ENCODE results near the gene LIN7C. TPM values are rescaled to one million over a fixed set of nuclear protein-coding genes. Genes with fewer than 3 reads are reported as not detected.

Gene LIN7C
- total and polyA plus RNA-seq, 12 donors = 7.2 to 53.4 (median 33.6) TPM

DNA sequence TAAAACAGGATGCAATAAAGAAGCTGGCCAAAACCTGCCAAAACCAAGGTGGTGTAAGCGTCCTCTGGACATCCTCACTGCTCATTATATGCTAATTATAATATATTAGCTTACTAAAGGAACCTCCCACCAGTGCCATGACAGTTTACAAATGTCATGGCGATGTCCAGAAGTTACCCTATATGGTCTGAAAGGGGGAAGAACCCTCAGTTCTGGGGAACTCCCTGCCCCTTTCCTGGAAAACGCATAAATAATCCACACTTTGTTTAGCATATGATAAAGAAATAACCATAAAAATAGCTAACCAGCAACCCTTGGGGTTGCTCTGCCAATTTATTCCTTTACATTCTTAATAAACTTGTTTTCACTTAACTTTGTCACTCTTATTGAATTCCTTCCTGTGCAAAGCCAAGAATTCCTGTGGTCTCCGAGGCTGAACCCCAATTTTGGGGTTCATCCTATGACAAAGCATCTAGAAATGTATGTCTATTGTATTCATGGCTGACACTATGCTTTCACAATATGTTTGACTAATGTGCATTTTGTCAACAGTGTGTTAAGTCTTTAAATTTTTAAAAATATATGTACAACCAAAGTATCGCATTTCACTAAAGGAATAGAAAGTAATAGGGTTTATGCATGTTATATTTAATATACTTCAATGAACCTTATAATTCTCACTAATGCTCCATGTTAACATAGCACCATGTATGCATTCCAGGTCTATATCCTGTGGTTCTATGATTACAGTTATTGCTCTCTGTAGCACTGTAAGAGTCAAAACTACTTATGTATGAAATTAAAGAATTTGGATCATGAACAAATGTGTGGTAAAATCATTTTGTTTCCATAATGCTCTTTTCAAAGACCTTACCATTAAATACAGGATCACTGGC, 59.0 kb downstream of the LIN7C start:
- Histone ChIP-seq H3K9me3 (replicated peaks in 1 of 3) (no peaks in the 10 kb centered on the region), H3K4me3 (no peak overlapping the region), H3K27ac (no peak overlapping the region), H3K27me3 (no peaks in the 10 kb centered on the region), H3K4me1 (replicated peaks in 1 of 2) (peaks cover 0 to 14% of the 10 kb centered on the region in 2 donors), H3K36me3 (replicated peaks in 1 of 2) (no peaks in the 10 kb centered on the region)
- TF ChIP-seq CTCF (IDR thresholded peaks at IDR 0.05) = no peak
- TF ChIP-seq POLR2A (IDR thresholded peaks at IDR 0.05) = no peak
- intact Hi-C loops (cut with DNase I) = no loop called here
- 85 to 96% (median 91%) methylated on average over 5 of the region's 5 CpGs for WGBS, 4 donors
- DNase-seq = no peak

DNA sequence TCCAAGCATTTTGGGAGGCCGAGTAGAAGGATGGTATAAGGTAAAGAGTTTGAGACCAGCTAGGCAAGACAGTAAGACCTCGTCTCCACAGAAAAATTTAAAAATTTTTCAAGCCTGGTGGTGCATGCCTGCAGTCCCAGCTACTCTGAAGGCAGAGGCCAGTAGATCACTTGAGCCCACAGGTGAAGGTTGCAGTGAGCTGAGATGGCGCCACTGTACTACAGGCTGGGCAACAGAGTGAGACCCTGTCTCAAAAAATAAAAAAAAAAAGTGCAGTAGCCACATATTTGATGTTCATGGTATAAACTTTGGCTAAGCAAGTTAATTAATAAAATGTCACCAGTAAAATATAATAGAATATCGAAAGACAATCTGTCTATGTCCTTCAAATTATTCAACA, 60.9 kb downstream of the LIN7C start:
- no peak for DNase-seq
- TF ChIP-seq POLR2A (IDR thresholded peaks at IDR 0.05) (no peak), CTCF (IDR thresholded peaks at IDR 0.05) (no peak)
- Histone ChIP-seq H3K4me3 (no peak overlapping the region), H3K4me1 (replicated peaks in 1 of 2) (no peaks in the 10 kb centered on the region), H3K27ac (no peak overlapping the region), H3K36me3 (replicated peaks in 1 of 2) (no peaks in the 10 kb centered on the region), H3K9me3 (replicated peaks in 1 of 3) (no peaks in the 10 kb centered on the region), H3K27me3 (no peaks in the 10 kb centered on the region)
- intact Hi-C loops (cut with DNase I) = no loop called here
- WGBS, 4 donors = 92 to 97% (median 95%) methylated on average over 4 of the region's 4 CpGs

DNA sequence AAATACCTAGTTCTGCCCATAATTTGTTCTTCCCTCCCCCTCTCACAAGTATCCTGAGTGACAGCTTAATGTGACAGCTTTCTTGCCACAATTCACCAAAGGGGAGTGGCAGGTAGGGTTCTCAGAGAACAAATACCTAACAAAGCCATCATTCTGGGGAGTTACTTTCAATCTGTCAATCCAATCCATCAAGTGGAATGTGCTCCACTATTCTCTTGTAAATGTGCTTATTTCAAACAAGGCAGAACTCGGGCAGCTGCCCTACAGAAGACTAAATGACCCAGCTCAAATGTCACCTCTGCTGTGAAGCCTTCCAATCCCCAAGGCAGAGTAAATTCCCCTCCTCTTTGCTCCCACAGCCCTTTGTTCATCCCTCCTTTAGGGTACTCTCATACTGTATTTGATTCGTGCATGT, 61.8 kb downstream of the LIN7C start:
- no peaks in the 10 kb centered on the region for H3K36me3 ChIP-seq (replicated peaks in 1 of 2)
- H3K27me3 ChIP-seq = no peaks in the 10 kb centered on the region
- no peaks in the 10 kb centered on the region for H3K4me1 ChIP-seq (replicated peaks in 1 of 2)
- TF ChIP-seq POLR2A (IDR thresholded peaks at IDR 0.05) (no peak), CTCF (IDR thresholded peaks at IDR 0.05) (no peak)
- H3K4me3 ChIP-seq = no peak overlapping the region
- H3K27ac ChIP-seq = no peak overlapping the region
- no peaks in the 10 kb centered on the region for H3K9me3 ChIP-seq (replicated peaks in 1 of 3)
- 84 to 94% (median 89%) methylated on average over 2 of the region's 2 CpGs for WGBS, 4 donors
- intact Hi-C loops (cut with DNase I) = no loop called here
- no peak for DNase-seq

Small RNA genes within 50 kb of the gene (microRNA-seq; reads per million reads assigned to microRNA genes)
- 0 reads per million in 3 donors for gene MIR8087

Small RNA genes within 50 kb of the gene (small RNA-seq; reads per million reads assigned to genes)
- gene AC100771.1 = 0 reads per million in 2 donors
- 0 reads per million in 2 donors for gene MIR8087
- 0 reads per million in 2 donors for gene RNA5SP339

Other genes starting within 250 kb of the LIN7C start
- gene CCDC34, start 143.6 kb downstream of the LIN7C start, total RNA-seq = 10 to 100 TPM in 2 of 9 donors, 1 to 10 TPM in 7; 2.5 to 12.1 (median 4.4) TPM
- gene CCDC34, start 143.6 kb downstream of the LIN7C start, polyA plus RNA-seq = 10 to 100 TPM; 10.0 to 16.6 (median 13.0) TPM
- 10 to 100 TPM; 17.3 to 90.4 (median 48.7) TPM for gene LGR4, start 34.0 kb downstream of the LIN7C start, total RNA-seq
- 10 to 100 TPM in 1 of 3 donors, 1 to 10 TPM in 2; 7.3 to 36.8 (median 9.9) TPM for gene LGR4, start 34.0 kb downstream of the LIN7C start, polyA plus RNA-seq
- gene BDNF, start 193.7 kb upstream of the LIN7C start, total RNA-seq = under 1 TPM in 7 of 9 donors, not detected in 2; under 0.01 to 0.42 (median 0.20) TPM
- under 1 TPM; 0.08 to 0.31 (median 0.24) TPM for gene BDNF, start 193.7 kb upstream of the LIN7C start, polyA plus RNA-seq